GM23338 (cell line): ENCODE data around the gene FBXO41. TPM values are rescaled to one million over a fixed set of nuclear protein-coding genes. Genes with fewer than 3 reads are reported as not detected.

Source experiments
- ATAC-seq: fragments of 200-7000 bp; cut with Tn5 transposase; 3 replicates; pipeline ENCODE4 v1.9.1; 2020
- DNase-seq: peaks from one replicate; pipeline ENCODE4 v3.0.0-alpha.2; 2015; ENCODE audit warnings: low spot score
- H2AFZ ChIP-seq: fragments of 200-600 bp; sonication (generic); 2 replicates; pipeline ENCODE4 v1.8.0; 2016; ENCODE audit warnings: antibody characterized with exemption, mild to moderate bottlenecking, moderate library complexity
- H3F3A ChIP-seq: fragments of 200-600 bp; sonication (generic); replicated peaks from 2 replicates; pipeline ENCODE4 v1.8.0; 2017; ENCODE audit warnings: antibody characterized with exemption, mixed run types, low read depth
- H3K27ac ChIP-seq: fragments of 200-600 bp; sonication (generic); 2 replicates; pipeline ENCODE4 v1.6.1; 2016; ENCODE audit warnings: low read depth
- H3K27me3 ChIP-seq: fragments of 200-600 bp; sonication (generic); 2 replicates; pipeline ENCODE4 v1.8.0; 2016; ENCODE audit warnings: mild to moderate bottlenecking, mixed run types, moderate library complexity; ENCODE audit not compliant: insufficient read depth
- H3K36me3 ChIP-seq: fragments of 200-600 bp; sonication (generic); 2 replicates; pipeline ENCODE4 v1.8.0; 2016; ENCODE audit warnings: mild to moderate bottlenecking; ENCODE audit not compliant: insufficient read depth
- H3K4me1 ChIP-seq: fragments of 200-600 bp; sonication (generic); 2 replicates; pipeline ENCODE4 v1.8.0; 2016; ENCODE audit warnings: mild to moderate bottlenecking, moderate library complexity; ENCODE audit not compliant: insufficient read depth
- H3K4me2 ChIP-seq: fragments of 200-600 bp; sonication (generic); 2 replicates; pipeline ENCODE4 v1.7.1; 2017; ENCODE audit warnings: mixed run types
- H3K4me3 ChIP-seq: fragments of 200-600 bp; sonication (generic); 2 replicates; pipeline ENCODE4 v1.6.1; 2016; ENCODE audit warnings: mixed run types
- H3K79me2 ChIP-seq: fragments of 200-600 bp; sonication (generic); replicated peaks from 2 replicates; pipeline ENCODE4 v1.8.0; 2017; ENCODE audit warnings: mild to moderate bottlenecking; ENCODE audit not compliant: insufficient read depth
- H3K9me2 ChIP-seq: fragments of 200-600 bp; sonication (generic); 2 replicates; pipeline ENCODE4 v1.8.0; 2017; ENCODE audit not compliant: insufficient read depth
- H4K20me1 ChIP-seq: fragments of 200-600 bp; sonication (generic); replicated peaks from 2 replicates; pipeline ENCODE4 v1.8.0; 2017; ENCODE audit warnings: mild to moderate bottlenecking; ENCODE audit not compliant: insufficient read depth
- H3K27ac Mint-ChIP-seq: 2 replicates; pipeline ENCODE4 v1.8.0; 2020; ENCODE audit warnings: inconsistent platforms, mild to moderate bottlenecking, moderate library complexity, mixed read lengths
- H3K27me3 Mint-ChIP-seq: 3 replicates; pipeline ENCODE4 v1.8.0; 2022; ENCODE audit warnings: low read depth, mild to moderate bottlenecking, moderate library complexity, mixed read lengths, inconsistent platforms; ENCODE audit not compliant: insufficient read depth, poor library complexity
- H3K36me3 Mint-ChIP-seq: 3 replicates; pipeline ENCODE4 v1.8.0; 2021; ENCODE audit warnings: low read depth, mild to moderate bottlenecking, inconsistent platforms, moderate library complexity, mixed read lengths
- H3K4me1 Mint-ChIP-seq: 3 replicates; pipeline ENCODE4 v1.8.0; 2020; ENCODE audit warnings: mild to moderate bottlenecking, inconsistent platforms, mixed read lengths
- H3K4me3 Mint-ChIP-seq: 3 replicates; pipeline ENCODE4 v1.8.0; 2021; ENCODE audit warnings: moderate library complexity, mild to moderate bottlenecking, inconsistent platforms, mixed read lengths
- H3K9me3 Mint-ChIP-seq: 3 replicates; pipeline ENCODE4 v1.8.0; 2020; ENCODE audit warnings: moderate library complexity, mild to moderate bottlenecking, inconsistent platforms, mixed read lengths
- EZH2 ChIP-seq: fragments of 200-600 bp; sonication (generic); IDR thresholded peaks from one replicate; pipeline ENCODE4 v1.8.0; 2017; ENCODE audit warnings: antibody characterized with exemption, mild to moderate bottlenecking, low read depth; ENCODE audit not compliant: unreplicated experiment
- EZH2phosphoT487 ChIP-seq: fragments of 200-600 bp; sonication (generic); IDR thresholded peaks from one replicate; pipeline ENCODE4 v1.8.1; 2018; ENCODE audit warnings: antibody characterized with exemption; ENCODE audit not compliant: unreplicated experiment
- JUNB ChIP-seq: IDR thresholded peaks from one replicate; pipeline ENCODE4 v1.6.1; 2016; ENCODE audit warnings: antibody characterized with exemption; ENCODE audit not compliant: unreplicated experiment
- NANOG ChIP-seq: IDR thresholded peaks from 2 replicates; pipeline ENCODE4 v1.6.1; 2016; ENCODE audit warnings: antibody characterized with exemption, borderline replicate concordance
- POLR2AphosphoS5 ChIP-seq: IDR thresholded peaks from 2 replicates; pipeline ENCODE4 v1.6.1; 2016; ENCODE audit warnings: antibody characterized with exemption, low read depth
- STAT1 ChIP-seq: IDR thresholded peaks from one replicate; pipeline ENCODE4 v1.6.1; 2016; ENCODE audit warnings: antibody characterized with exemption; ENCODE audit not compliant: unreplicated experiment
- ZNF114 ChIP-seq: fragments of 250-450 bp; sonication (Bioruptor Pico); IDR thresholded peaks from 2 replicates; pipeline ENCODE4 v1.5.0; 2020; ENCODE audit warnings: mild to moderate bottlenecking, moderate library complexity
- ZNF331 ChIP-seq: fragments of 250-450 bp; sonication (Bioruptor Pico); IDR thresholded peaks from 2 replicates; pipeline ENCODE4 v1.5.0; 2020; ENCODE audit warnings: low read depth, mild to moderate bottlenecking, moderate library complexity
- ZNF462 ChIP-seq: fragments of 250-450 bp; sonication (Bioruptor Pico); IDR thresholded peaks from 2 replicates; pipeline ENCODE4 v1.5.0; 2020; ENCODE audit warnings: mild to moderate bottlenecking, moderate library complexity
- long read RNA-seq: library from polyadenylated mRNA; unstranded; transcript quantifications from one replicate; pipeline ENCODE4 v2.0.0, GENCODE V29; 2020; ENCODE audit not compliant: unreplicated experiment
- polyA plus RNA-seq: library from polyadenylated mRNA; unstranded; fragments of >200 nt; fragmentation: Nextera tagmentation; extraction: Ambion mirVana; gene quantifications from 2 replicates; pipeline ENCODE4 v1.2.1, GENCODE V29; 2016
- total RNA-seq: library from RNA; depleted of rRNA; stranded (reverse); fragments of >200 nt; shearing (Covaris generic); gene quantifications from 2 replicates; pipeline ENCODE4 v1.2.3, GENCODE V29; 2014; rRNA removed
- TF ChIP-seq, protein P1 (sequence below): IDR thresholded peaks from one replicate; pipeline ENCODE4 v1.6.1; 2018; ENCODE audit warnings: antibody characterized with exemption; ENCODE audit not compliant: unreplicated experiment

FBXO41 gene
- total RNA-seq (13.8 and 16.5 TPM in 2 replicates), polyA plus RNA-seq (3.1 and 3.5 TPM in 2 replicates)
- long read RNA-seq, partial matches to known transcripts = 1 of 3 reads
- long read RNA-seq, other reads (novel, unspliced or antisense) = 2 of 3 reads

DNA sequence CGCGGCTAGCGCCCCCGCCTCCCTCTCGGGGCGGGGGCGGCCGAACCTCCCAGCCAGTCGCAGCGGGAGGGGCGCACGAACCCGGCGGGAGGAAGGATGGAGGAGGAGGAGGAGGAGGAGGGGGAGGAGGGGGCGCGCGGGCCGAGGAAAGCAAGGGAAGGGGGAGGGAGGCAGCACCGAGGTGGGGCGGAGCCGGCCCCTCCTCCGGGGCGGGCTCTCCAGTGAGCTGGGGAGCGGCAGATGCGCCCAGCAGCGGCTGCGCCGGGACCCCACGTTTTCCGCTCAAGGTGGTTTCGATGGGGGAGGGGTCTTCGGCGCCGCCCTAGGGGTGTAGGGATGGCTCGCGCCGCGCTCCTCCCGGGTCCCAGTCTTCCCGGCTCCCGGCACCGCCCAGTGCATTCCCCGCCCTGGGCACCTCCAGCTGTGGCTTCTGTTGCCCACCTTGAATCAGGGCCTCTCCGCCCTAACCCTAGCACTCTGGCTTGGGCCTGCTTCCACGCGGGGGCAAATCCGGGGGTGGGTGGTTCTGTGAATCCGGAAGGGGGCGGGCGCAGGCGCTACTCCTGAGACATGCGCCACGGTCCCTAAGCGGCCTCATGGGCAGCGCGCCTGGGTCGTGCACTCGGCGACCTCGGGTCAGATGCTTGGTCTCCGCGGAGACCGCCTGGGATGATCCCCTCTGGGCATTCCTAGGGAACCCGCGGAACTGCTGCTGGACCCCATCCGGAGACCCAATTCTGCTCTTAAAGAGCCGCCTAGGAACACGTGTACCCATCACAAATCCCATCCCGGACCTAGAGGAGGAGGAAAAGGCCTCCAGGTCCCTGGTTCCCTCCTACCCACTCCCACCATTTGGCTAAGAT, at the start of gene FBXO41:
TSS of gene FBXO41 (minus strand) at position 183 of the 863 bp plus-strand sequence. CDS start 14,848 bp downstream, outside the sequence.
- peak within 1 kb of the TSS; percentile 82 for H3K4me3 Mint-ChIP-seq
- ATAC-seq = peak; percentile 81
- H3K27ac Mint-ChIP-seq = no peak within 1 kb of the TSS

GRCh38 chr2:73334045-73334444, 49.8 kb upstream of the FBXO41 start:
- no peaks in the 10 kb centered on the region for H3F3A ChIP-seq
- H2AFZ ChIP-seq = no peak overlapping the region
- Mint-ChIP-seq H3K27me3 (no peaks in the 10 kb centered on the region), H3K9me3 (no peaks in the 10 kb centered on the region), H3K4me1 (no peaks in the 10 kb centered on the region), H3K4me3 (no peak overlapping the region), H3K36me3 (no peaks in the 10 kb centered on the region), H3K27ac (no peak overlapping the region)
- no peaks in the 10 kb centered on the region for H3K9me2 ChIP-seq
- H3K36me3 ChIP-seq = no peaks in the 10 kb centered on the region
- H3K4me2 ChIP-seq = no peak overlapping the region
- no peaks in the 10 kb centered on the region for H3K4me1 ChIP-seq
- H3K27me3 ChIP-seq = no peaks in the 10 kb centered on the region
- no peaks in the 10 kb centered on the region for H4K20me1 ChIP-seq
- DNase-seq = no peak
- ATAC-seq = no peak
- no peak overlapping the region for H3K27ac ChIP-seq
- no peak overlapping the region for H3K4me3 ChIP-seq
- no peaks in the 10 kb centered on the region for H3K79me2 ChIP-seq
- no peak for TF ChIP-seq JUNB
- no peak for TF ChIP-seq STAT1
- TF ChIP-seq ZNF114 = no peak
- TF ChIP-seq ZNF331 (CRISPR knock-in tag) = no peak
- TF ChIP-seq EZH2 = no peak
- TF ChIP-seq ZNF462 (CRISPR knock-in tag) = no peak
- TF ChIP-seq, protein P1, sequence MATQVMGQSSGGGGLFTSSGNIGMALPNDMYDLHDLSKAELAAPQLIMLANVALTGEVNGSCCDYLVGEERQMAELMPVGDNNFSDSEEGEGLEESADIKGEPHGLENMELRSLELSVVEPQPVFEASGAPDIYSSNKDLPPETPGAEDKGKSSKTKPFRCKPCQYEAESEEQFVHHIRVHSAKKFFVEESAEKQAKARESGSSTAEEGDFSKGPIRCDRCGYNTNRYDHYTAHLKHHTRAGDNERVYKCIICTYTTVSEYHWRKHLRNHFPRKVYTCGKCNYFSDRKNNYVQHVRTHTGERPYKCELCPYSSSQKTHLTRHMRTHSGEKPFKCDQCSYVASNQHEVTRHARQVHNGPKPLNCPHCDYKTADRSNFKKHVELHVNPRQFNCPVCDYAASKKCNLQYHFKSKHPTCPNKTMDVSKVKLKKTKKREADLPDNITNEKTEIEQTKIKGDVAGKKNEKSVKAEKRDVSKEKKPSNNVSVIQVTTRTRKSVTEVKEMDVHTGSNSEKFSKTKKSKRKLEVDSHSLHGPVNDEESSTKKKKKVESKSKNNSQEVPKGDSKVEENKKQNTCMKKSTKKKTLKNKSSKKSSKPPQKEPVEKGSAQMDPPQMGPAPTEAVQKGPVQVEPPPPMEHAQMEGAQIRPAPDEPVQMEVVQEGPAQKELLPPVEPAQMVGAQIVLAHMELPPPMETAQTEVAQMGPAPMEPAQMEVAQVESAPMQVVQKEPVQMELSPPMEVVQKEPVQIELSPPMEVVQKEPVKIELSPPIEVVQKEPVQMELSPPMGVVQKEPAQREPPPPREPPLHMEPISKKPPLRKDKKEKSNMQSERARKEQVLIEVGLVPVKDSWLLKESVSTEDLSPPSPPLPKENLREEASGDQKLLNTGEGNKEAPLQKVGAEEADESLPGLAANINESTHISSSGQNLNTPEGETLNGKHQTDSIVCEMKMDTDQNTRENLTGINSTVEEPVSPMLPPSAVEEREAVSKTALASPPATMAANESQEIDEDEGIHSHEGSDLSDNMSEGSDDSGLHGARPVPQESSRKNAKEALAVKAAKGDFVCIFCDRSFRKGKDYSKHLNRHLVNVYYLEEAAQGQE = no peak
- TF ChIP-seq POLR2AphosphoS5 = no peak
- no peak for TF ChIP-seq EZH2phosphoT487
- TF ChIP-seq NANOG = no peak

More for the DNA sequence above, at the start of gene FBXO41:
- Mint-ChIP-seq H3K27me3 (peaks cover 24% of the 10 kb centered on the region), H3K4me1 (peaks cover 24% of the 10 kb centered on the region), H3K36me3 (no peaks in the 10 kb centered on the region), H3K9me3 (no peaks in the 10 kb centered on the region; the same call in 2 of the 3 replicates)
- Histone ChIP-seq H3K79me2 (peaks cover 40% of the 10 kb centered on the region), H4K20me1 (peaks cover 23% of the 10 kb centered on the region), H3K4me3 (peak within 1 kb of the TSS; percentile 84), H3K27me3 (peaks cover 48% of the 10 kb centered on the region), H2AFZ (peak within 1 kb of the TSS; percentile 97), H3K4me1 (peaks cover 9% of the 10 kb centered on the region), H3K36me3 (no peaks in the 10 kb centered on the region), H3K9me2 (no peaks in the 10 kb centered on the region), H3K27ac (peak within 1 kb of the TSS; percentile 39; the same call in 1 of the 2 replicates), H3K4me2 (peak within 1 kb of the TSS; percentile 92), H3F3A (peaks cover 6% of the 10 kb centered on the region; the same call in 1 of the 2 replicates)
- peak; percentile 82 for TF ChIP-seq JUNB
- TF ChIP-seq EZH2 = no peak
- TF ChIP-seq POLR2AphosphoS5 = peak; percentile 26
- DNase-seq = peak; percentile 94
